ENCODE results near the gene ATP5ME. TPM values are rescaled to one million over a fixed set of nuclear protein-coding genes. Genes with fewer than 3 reads are reported as not detected.

The ATP5ME gene
- total and polyA plus RNA-seq, 2 of the 13 experiments (the other 11 are each of a cell fraction or from before 2014, with no cell fraction given), result 305 to 753 TPM

GRCh38 chr4:705278-706082 is 31.4 kb upstream of the ATP5ME start, which contains the start of gene PCGF3 (continued):
- TF ChIP-seq HOXD1 (CRISPR knock-in tag; IDR thresholded peaks at IDR 0.05) (no peak), THAP11 (CRISPR knock-in tag; IDR thresholded peaks at IDR 0.05) (no peak), AKAP8 (CRISPR knock-in tag; IDR thresholded peaks at IDR 0.05) (no peak), SP2 (CRISPR knock-in tag; IDR thresholded peaks at IDR 0.05) (no peak), ZSCAN22 (CRISPR knock-in tag; IDR thresholded peaks at IDR 0.05) (no peak), ZNF713 (CRISPR knock-in tag; IDR thresholded peaks at IDR 0.05) (no peak), YY1 (IDR thresholded peaks at IDR 0.05; ENCODE audit: insufficient read depth, insufficient replicate concordance, low read depth, low read length) (no peak), ZNF432 (CRISPR knock-in tag; IDR thresholded peaks at IDR 0.05; ENCODE audit: borderline replicate concordance) (no peak), ZNF354B (CRISPR knock-in tag; IDR thresholded peaks at IDR 0.05) (no peak), KLF16 (CRISPR knock-in tag; IDR thresholded peaks at IDR 0.05) (no peak), HHEX (CRISPR knock-in tag; IDR thresholded peaks at IDR 0.05) (no peak), HNF4A (CRISPR knock-in tag; IDR thresholded peaks at IDR 0.05) (no peak), ZNF550 (CRISPR knock-in tag; IDR thresholded peaks at IDR 0.05; ENCODE audit: borderline replicate concordance) (no peak), GMEB1 (CRISPR knock-in tag; IDR thresholded peaks at IDR 0.05; ENCODE audit: borderline replicate concordance) (no peak), RBM39 (IDR thresholded peaks at IDR 0.05; ENCODE audit: low read depth, low read length, poor library complexity, severe bottlenecking) (no peak), SUZ12 (IDR thresholded peaks at IDR 0.05; ENCODE audit: low read depth, low read length) (no peak), MLX (CRISPR knock-in tag; IDR thresholded peaks at IDR 0.05) (no peak), ZNF558 (CRISPR knock-in tag; IDR thresholded peaks at IDR 0.05; ENCODE audit: borderline replicate concordance) (peak; percentile 47; the same call in 1 of the 2 replicates), SKI (IDR thresholded peaks at IDR 0.05; ENCODE audit: partially characterized antibody) (no peak), ZNF674 (CRISPR knock-in tag; IDR thresholded peaks at IDR 0.05; ENCODE audit: low read depth) (no peak)
- TF ChIP-seq, protein P1, sequence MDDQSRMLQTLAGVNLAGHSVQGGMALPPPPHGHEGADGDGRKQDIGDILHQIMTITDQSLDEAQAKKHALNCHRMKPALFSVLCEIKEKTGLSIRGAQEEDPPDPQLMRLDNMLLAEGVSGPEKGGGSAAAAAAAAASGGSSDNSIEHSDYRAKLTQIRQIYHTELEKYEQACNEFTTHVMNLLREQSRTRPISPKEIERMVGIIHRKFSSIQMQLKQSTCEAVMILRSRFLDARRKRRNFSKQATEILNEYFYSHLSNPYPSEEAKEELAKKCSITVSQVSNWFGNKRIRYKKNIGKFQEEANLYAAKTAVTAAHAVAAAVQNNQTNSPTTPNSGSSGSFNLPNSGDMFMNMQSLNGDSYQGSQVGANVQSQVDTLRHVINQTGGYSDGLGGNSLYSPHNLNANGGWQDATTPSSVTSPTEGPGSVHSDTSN (CRISPR knock-in tag; IDR thresholded peaks at IDR 0.05; ENCODE audit: borderline replicate concordance), result no peak
- TF ChIP-seq, protein P2, sequence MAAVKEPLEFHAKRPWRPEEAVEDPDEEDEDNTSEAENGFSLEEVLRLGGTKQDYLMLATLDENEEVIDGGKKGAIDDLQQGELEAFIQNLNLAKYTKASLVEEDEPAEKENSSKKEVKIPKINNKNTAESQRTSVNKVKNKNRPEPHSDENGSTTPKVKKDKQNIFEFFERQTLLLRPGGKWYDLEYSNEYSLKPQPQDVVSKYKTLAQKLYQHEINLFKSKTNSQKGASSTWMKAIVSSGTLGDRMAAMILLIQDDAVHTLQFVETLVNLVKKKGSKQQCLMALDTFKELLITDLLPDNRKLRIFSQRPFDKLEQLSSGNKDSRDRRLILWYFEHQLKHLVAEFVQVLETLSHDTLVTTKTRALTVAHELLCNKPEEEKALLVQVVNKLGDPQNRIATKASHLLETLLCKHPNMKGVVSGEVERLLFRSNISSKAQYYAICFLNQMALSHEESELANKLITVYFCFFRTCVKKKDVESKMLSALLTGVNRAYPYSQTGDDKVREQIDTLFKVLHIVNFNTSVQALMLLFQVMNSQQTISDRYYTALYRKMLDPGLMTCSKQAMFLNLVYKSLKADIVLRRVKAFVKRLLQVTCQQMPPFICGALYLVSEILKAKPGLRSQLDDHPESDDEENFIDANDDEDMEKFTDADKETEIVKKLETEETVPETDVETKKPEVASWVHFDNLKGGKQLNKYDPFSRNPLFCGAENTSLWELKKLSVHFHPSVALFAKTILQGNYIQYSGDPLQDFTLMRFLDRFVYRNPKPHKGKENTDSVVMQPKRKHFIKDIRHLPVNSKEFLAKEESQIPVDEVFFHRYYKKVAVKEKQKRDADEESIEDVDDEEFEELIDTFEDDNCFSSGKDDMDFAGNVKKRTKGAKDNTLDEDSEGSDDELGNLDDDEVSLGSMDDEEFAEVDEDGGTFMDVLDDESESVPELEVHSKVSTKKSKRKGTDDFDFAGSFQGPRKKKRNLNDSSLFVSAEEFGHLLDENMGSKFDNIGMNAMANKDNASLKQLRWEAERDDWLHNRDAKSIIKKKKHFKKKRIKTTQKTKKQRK (IDR thresholded peaks at IDR 0.05; ENCODE audit: low read length), result no peak
- TF ChIP-seq, protein P3, sequence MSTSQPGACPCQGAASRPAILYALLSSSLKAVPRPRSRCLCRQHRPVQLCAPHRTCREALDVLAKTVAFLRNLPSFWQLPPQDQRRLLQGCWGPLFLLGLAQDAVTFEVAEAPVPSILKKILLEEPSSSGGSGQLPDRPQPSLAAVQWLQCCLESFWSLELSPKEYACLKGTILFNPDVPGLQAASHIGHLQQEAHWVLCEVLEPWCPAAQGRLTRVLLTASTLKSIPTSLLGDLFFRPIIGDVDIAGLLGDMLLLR (CRISPR knock-in tag; IDR thresholded peaks at IDR 0.05), result no peak

Data from HepG2 (cell line).